GM20431 (cell line): ENCODE measurements around the gene KCTD15.

Experiments
- in situ Hi-C: fragments of 300-500 bp; cut with MseI, MboI; formaldehyde crosslinking; loops from one replicate; pipeline ENCODE4 v1.15.0; 2020; ENCODE audit warnings: low sequenced_read_pairs; ENCODE audit not compliant: unreplicated experiment

Gene KCTD15

DNA sequence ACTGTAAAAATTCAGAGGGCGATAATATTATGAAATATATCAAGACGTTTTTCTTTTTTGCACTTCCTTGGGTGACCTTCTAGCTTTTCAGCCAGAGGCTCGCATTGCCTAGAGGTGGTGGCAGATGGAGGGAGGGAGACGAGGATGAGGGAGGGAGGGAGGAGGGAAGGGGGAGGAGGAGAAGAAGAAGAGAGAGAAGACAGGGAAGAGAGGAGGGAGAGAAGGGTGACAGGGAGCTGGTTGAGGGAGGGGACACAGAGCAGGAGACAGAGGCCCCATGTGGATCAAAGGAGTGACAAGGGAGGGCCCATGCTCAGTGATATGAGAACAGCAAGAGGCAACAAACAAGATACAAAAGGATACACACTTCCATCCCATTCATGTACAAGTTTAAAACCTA, 8.0 kb upstream of the KCTD15 start:
- in situ Hi-C loops = loop anchor here (25.0 kb wide), 1 partner anchor 299 kb away; no protein-coding TSS in a partner anchor

DNA sequence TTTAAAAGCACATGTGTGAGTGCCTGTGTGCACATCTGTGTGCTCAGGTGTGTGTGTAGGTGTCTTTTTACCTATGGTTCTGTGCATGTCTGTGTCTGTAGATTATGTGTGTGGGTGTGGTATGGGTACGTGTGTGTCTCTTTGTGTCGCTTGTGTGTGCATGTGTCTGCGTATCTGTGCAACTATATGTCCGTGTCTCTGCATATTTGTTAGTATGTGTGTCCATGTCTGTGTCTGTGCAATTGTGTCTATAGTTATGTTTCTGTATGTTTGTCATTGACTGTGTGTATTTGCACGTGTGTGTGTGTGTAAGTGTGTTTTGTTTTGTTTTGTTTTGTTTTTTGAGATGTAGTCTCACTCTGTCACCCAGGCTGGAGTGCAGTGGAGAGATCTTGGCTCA, 7.3 kb upstream of the KCTD15 start:
- in situ Hi-C loops = loop anchor here (25.0 kb wide), 1 partner anchor 298 kb away; no protein-coding TSS in a partner anchor

DNA sequence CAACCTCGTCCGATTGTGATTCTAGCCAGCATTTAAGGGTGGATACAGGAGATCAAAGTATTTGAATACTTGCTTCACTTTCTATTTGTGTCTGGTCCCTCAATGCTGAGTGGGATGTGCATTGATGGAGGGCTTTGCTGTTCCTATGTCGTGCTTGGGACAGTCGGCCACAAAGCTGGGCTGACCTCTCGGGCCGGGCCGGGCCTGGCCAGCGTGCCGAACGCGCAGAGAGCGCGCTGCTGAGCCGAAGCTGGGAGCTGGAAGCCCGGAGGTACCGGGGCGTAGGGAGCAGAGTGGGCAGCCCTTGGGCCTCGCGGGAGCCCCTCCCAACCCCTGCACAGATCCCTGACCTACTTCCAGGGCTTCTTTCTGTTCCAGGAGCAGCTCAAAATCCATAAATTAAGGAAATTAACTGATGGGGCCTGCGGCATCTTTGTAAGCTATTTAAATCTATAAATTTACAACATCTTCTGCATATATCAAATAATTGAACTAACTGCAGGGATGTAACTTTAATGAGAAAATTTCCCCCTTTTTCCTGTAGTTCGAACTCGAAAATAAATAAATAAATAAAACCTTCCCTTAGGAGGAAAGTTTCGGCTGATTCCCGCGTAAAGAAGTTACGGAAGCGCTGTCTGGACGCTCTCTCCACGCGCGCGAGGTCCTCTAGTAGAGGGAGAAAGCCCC, 1.8 kb upstream of the KCTD15 start:
- in situ Hi-C loops = loop anchor here (25.0 kb wide), 1 partner anchor 292 kb away; no protein-coding TSS in a partner anchor

DNA sequence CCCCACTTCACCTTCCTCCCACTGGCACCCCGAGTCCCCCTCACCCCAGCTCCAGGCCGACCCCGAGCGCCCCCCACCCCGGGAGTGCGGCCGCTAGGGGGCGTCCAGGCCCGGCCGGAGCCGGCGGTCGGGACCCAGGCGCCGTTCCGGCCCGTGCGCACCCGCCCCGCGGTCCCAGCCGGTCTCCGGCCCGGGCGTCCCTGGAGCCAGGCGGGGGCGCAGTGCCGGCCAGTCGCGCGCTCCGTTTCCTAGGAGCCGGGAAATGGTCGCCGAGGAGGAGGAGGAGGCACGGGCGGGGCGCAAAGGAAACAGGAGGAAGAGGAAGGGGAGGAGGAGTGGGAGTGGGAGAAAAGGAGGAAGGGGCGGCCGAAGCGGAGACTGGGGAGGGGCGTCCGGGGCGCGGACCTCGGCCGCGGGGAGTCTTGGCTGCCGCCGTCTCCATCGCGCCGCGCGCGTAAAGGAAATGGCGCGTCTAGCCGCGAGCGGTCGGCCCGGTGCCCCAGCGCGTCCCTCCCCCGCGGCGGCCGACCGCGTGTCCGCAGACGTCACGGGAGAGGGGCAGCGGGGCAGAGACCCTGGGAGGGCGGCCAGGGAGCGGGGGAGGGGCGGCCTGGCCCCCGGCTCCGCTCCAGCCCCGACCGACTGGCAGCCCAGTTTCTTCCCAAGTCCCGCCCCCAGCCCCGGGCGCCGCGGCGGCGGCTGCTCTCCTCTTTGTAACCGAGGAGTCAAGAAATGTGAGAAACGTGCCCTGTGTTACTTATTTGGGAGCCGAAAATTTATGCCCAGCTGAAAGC, 1.1 kb upstream of the KCTD15 start:
- in situ Hi-C loops = loop anchor here (25.0 kb wide), 1 partner anchor 292 kb away; no protein-coding TSS in a partner anchor

DNA sequence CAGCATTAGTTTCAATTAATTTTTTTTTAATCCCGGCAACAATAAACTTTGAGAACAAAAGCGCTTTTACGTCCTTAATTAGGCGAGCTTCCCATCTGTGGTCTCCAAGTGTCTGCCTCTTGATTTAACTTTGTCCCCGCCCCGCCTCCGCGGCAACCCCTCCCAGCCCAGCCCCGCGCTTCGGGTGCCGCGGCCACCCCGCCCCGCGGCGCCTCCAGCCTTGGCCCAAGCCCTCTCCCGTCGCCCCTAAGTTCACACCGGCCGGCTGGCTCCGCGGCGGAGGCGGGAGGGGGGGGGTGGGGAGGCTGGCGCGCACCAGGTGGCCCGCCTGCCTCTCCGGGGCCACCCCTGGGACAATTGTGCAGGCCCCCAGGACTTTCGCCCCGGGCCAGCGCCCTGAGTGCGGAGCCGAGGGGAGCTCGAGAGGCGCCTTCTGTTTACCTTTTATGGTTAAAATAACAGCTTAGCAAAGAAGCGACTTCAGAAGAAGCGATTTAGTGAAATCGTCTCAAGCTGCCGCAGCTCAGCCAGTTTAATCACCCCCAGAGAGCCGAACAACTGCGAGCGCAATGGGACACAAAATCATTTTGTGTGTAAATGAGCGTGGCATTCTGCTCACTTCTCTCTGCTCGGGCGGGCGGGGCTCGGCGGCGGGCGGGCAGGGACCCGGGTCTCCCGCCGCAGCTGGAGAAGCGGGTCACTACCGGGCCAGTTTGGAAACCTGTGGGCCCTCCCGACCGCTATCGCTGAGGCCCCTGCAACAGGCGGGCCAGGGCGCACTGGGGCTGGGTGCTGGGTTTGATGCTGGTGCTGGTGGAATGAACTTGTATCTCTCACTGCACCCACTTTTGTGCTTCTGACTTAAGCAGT, 1.4 kb downstream of the KCTD15 start:
- in situ Hi-C loops = loop anchor here (25.0 kb wide), 1 partner anchor 289 kb away; no protein-coding TSS in a partner anchor

DNA sequence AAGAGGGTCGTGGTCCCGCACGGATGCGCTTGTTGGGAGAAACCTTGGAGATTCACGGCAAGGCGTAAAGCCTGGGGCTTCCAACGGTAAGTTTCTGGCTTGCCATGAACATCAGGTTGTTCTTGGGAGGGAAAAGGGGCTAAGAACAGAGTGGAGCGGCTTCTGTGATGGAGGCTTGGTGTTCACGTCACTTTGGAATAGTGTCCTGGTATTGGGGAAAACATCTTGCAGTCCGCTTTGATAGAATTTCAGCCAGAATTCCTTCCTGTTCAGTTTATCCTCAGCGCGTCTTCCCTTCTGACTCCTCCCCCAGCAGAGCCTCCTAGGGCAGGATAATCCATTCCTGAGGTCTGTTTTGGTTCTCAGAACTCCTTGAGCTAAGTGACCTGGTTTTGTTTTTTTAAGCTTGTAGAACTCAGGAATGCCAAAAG, 2.0 kb downstream of the KCTD15 start:
- in situ Hi-C loops = loop anchor here (25.0 kb wide), 1 partner anchor 289 kb away; no protein-coding TSS in a partner anchor

DNA sequence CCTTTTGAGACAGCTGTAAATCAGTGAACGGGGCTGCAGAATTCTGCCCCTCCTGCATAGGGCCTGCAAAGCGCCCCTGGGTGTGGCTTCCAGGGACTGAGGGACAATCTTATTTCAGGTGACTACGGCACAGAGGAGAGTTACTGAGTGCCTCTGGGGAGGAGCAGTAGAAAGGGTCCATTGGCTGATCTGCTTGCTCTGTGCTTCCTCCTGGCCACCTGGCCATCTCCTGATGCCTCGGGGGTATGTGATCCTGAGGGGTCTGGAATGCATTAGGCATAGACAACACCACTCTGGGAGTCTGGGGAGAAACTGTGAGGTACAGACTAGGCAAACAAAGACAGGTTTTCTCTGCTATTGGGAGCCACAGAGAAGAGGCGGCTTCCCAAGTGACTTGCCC, 2.8 kb downstream of the KCTD15 start:
- in situ Hi-C loops = loop anchor here (25.0 kb wide), 1 partner anchor 288 kb away; no protein-coding TSS in a partner anchor

DNA sequence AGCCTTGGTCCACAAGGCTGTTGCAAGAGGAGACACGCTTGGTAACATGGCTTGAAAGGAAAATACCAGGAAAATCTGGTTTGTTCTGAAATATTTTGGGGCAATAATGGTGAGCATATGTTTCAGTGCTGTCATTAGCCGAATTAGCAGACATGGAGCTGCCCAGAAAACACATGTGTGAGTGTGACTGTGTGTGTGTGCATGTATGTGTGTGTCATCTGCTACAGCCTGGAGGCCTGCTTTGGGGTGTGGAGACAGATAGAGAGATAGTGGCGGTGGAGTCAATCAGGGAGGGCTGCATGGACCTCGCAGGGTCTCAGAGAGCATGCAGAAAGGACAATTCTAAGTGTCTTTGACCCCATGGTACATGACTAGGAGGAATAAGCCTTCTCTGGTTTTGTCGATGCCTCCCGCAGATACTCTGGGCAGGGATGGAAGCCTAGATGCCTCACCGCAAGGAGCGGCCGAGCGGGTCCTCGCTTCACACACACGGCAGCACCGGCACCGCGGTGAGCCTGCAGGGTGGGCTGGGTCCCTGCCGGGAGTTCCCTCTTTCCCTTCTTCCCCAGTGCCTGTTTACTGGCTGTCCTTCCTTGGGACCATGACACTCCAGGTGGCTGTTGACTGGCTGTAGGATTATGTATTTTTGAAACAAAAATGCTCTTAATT, 3.5 kb downstream of the KCTD15 start:
- in situ Hi-C loops = no loop called here

DNA sequence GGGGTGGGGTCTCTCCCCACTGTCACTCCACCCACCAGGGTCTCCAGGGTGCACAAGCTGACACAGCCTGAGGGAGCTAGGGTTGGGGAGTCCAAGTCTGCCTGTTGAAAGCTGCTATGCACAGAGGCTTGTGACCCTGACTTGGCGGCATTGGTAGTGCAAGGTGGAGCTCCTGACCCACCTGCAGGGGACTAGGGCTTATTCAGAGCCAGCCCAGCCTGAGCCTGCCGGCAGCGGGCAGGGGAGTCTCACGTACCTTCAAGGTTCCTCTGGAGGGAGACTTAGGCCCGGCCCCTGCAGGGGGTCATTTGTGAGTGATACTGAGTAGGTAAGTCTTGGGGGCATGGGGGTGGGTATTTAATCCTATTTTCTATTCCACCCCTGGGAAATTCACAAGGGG, 4.7 kb downstream of the KCTD15 start:
- in situ Hi-C loops = no loop called here

DNA sequence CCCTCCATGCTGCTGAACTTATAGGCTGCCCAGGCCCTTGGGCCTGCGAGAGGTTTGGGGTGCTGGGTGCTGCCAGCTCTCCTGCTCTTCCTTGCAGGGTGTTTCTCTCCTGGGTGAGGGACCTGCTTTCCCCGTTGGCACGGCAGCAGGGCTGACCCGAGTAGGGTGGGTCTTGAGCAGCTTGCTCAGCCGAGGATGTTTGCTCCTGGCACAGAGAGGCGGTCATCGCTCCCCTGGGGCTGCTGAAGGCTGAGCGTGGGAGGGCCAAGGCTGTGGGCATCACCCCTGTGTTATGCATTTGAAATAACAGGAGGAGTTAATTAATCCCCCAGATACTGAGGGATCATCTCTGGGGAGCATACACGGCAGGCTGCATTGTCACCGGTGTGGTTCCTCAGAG, 5.3 kb downstream of the KCTD15 start:
- in situ Hi-C loops = no loop called here

DNA sequence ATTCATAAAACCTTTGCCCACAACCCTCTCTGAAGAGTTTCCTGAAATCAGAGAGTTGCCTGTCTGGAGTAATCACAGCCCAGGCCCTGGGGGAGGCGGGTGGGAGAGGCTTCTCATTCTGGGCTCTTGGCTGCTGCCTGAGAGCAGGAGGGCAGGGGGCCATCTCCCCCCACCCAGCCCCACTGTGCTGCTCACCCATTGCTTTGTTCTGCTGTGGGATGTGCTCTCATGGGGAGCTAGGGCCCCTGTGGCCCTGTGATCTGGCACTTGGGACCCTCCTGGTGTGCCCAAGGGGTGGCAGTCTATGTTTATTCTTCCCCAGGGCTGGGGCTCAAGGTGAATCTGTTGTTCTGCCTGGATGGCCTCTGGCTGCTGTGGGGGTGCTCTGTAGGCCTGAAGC, 6.1 kb downstream of the KCTD15 start:
- in situ Hi-C loops = no loop called here

DNA sequence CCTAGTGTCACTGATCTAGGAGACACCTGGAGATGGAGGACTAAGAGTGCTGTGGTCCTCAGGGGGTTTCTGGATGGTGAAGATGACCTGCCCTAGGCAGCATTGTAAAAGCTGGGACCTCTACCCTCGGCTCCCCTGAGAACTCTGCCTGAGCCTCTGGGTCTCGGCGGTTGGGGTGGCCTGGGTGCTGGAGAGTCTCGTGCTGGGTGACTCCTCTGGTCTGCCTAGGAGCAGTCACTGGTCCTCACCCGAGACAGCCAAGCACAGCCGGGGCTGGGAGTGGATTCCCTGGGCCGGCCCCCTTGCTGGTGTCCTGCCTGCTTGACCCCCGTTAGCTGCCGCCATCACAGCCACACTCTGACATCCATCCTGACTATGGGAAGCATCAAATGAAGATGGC, 6.7 kb downstream of the KCTD15 start:
- in situ Hi-C loops = no loop called here

DNA sequence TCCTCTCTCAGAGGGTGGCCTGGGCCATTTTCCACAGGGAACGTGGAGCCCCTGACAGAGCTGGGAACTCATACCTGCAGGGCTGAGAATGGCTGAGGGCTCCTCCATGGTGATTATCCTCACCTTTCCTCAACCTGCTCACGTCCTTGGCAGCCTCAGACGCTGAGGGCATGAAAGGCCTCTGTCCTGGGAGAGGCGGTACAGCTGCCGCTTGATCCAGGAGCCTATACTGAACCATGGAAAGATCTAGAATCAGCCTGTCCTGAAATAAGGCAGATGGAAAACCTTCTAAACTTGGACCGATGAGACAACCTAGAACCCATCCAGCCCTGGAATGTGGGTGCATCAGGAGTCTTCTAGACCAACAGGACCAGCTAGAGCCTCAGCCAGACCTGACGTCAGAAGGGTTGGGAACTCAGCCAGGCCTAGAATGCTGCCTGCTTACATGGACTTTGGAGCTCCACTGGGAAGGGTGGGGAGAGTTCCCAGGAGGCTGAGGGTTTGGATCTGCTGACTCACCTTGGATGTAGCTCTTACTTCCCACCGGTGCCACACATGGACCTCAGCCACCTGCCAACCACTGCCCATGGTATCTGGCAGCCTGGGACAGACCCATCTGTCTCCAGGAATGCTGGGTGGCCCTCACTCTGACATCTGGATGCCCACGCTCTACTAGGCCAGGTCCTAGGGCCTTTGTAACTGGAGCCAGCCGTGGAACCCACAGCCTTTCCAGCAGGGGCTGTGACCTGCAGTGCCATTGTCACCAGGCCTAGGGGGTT, 7.5 kb downstream of the KCTD15 start:
- in situ Hi-C loops = no loop called here

DNA sequence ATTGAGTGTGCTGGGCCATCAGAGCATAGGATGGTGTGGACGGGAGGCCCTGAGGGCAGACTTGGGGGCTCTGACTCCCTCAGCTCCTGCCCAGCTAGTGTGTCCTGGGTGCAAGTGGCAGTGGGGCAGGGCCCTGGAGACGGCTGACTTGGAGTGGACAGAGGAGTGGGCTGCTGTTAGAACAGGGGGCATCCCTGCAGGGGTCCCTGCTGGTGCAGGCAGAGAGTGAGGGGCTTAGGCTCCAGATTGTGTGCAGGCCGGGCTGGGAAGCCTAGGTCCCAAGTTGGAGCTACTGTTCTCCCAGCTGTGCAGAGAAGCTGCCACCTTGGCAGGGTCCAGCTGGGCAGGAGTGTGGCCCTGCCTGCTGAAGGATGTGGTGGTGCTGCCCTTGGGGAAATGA, 8.6 kb downstream of the KCTD15 start:
- in situ Hi-C loops = no loop called here

DNA sequence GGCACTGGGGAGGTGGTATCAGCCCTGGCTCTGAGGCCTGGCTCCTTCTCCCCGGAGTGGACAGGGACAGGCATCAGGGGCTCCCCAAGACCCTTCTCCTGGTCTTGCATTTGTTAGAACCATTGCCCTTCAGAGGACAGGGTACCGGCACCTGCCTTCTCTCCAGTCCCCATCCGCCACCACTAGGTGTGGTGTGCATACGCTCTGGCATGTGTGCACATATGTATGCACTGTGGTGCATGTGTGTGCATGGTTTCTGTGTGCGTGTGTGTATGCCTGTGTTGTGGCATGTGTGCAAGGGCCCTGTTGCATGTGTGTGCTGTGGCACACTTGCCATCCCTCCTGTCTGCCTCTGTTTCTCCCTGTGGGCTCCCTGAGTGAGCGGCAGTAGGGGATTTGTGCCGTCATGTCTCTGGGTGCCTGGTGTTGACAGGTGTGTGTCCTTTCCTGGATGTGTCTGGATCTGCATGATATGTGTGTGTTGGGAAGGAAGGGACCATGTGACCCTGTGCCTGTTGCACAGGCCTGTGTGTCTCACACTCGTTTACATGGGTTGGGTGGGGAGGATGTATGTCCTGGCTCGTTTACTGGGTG, 9.3 kb downstream of the KCTD15 start:
- in situ Hi-C loops = no loop called here

DNA sequence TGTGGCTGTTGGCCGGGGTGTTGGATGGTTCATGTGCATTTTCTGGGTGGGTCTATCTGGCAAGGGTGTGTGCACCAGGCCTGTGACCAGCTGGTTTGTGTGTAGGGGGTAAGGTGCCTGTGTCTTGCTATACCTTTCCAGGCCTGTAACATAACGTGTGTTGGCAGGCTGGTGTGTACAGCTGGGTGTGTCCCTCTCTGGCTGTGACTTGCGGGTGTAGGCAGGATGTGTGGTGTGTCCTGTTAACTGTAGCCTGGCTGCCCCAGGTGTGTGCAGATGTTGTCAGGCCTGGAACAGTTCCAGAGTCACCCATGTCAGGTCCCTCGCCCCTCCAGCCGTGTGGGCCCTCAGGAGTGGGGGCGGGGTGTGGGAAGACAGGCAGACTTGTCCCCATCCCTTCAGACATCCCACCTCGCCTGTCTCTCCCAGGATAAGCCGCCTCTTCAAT, 9.8 kb downstream of the KCTD15 start:
- in situ Hi-C loops = no loop called here

DNA sequence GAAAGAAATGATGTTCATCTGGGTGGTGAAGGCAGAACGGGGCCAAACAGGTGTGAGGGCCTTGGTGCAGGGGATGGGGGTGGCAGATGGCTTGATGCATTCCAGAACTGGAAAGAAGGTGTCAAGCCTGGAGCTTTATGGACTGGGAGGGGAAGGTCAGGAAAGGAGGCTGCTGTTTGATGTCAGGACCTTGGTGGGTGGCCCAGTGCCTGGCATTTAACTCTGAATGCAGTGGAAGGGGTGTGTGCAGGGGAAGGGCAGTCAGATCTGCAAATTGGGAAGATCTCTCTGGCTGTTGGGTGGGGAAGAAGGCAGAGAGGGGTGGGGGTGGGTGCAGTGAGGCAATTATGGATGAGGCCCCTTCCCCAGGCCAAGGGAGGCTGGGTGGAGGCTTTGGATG, 11.7 kb downstream of the KCTD15 start:
- in situ Hi-C loops = no loop called here

DNA sequence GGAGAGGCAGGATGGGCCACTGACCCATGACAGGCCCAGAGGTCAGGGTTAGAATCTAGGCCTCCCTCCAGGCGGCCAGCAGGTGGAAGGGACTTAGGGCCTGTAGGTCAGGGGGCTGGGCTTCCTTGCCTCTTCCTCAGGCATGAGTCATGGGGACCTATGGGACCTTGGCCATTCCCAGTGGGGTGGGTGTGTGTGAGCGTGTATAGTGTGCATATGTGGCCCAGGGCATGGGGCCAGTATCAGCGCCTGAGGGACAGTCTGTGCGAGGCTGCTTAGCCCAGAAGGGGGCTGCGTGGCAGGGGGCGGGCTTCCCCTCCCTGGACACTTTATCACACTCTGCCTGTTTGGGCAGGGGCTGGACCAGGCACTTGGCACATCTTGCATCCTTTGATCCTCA, 13.3 kb downstream of the KCTD15 start:
- in situ Hi-C loops = no loop called here

DNA sequence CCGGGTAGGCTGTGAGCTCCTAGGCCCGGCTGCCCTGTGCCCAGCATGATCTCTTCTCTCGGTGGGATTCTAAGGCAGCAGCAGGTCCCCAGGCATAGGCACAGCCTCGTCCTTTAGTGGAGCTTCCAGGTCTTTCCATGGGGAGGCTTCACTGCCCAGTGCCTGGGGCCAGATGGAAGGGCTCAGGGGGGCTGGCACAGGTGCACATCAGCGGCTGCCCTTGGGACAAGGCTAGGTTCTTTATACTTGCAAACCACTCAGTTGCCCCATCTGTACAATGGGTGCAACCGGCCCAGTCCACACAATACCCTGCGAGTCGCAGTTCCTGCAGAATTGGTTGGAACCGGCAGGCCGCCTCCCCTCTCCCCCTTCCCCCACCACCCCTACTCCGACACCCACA, 14.2 kb downstream of the KCTD15 start:
- in situ Hi-C loops = no loop called here
